ENCODE measurements around the gene PARD6B. TPM values are rescaled to one million over a fixed set of nuclear protein-coding genes. Genes with fewer than 3 reads are reported as not detected.

The PARD6B gene
- total and polyA plus RNA-seq, 2 of the 13 experiments (the other 11 are each of a cell fraction or from before 2014, with no cell fraction given) = 6.9 to 22.2 TPM

GRCh38 chr20:50746138-50746940 lies 15.0 kb downstream of the PARD6B start (continued):
- TF ChIP-seq ZNF609 (CRISPR knock-in tag; IDR thresholded peaks at IDR 0.05; ENCODE audit: borderline replicate concordance) (peak; percentile 64; the same call in 1 of the 2 replicates), ZNF749 (CRISPR knock-in tag; IDR thresholded peaks at IDR 0.05; ENCODE audit: borderline replicate concordance) (no peak), TFDP1 (CRISPR knock-in tag; IDR thresholded peaks at IDR 0.05; ENCODE audit: borderline replicate concordance) (no peak), MYC (CRISPR knock-in tag; IDR thresholded peaks at IDR 0.05; ENCODE audit: borderline replicate concordance) (no peak), TRAFD1 (CRISPR knock-in tag; IDR thresholded peaks at IDR 0.05; ENCODE audit: borderline replicate concordance) (no peak), IRF1 (CRISPR knock-in tag; IDR thresholded peaks at IDR 0.05; ENCODE audit: low read depth) (no peak), PHF5A (CRISPR knock-in tag; IDR thresholded peaks at IDR 0.05; ENCODE audit: low read depth, unreplicated experiment) (peak; percentile 81), ZNF598 (CRISPR knock-in tag; IDR thresholded peaks at IDR 0.05; ENCODE audit: borderline replicate concordance) (no peak), ZFX (CRISPR knock-in tag; IDR thresholded peaks at IDR 0.05; ENCODE audit: low read depth) (0 out of 2 replicates have a peak, but pooled peaks have one; percentile 25), ZNF33B (CRISPR knock-in tag; IDR thresholded peaks at IDR 0.05) (no peak), ZNF772 (CRISPR knock-in tag; IDR thresholded peaks at IDR 0.05) (0 out of 2 replicates have a peak, but pooled peaks have one; percentile 44), ZNF646 (CRISPR knock-in tag; IDR thresholded peaks at IDR 0.05) (no peak)

All from HepG2 (cell line).